Neural cell (in vitro differentiated cells): ENCODE results near the gene ATP11A. TPM values are rescaled to one million over a fixed set of nuclear protein-coding genes. Genes with fewer than 3 reads are reported as not detected.

Experiments used
- H2AFZ ChIP-seq: fragments of 200-600, 300-800 bp; sonication (generic), shearing (Covaris generic); 2 replicates; pipeline ENCODE4 v1.6.0; 2014; ENCODE audit warnings: low read depth, mild to moderate bottlenecking, antibody characterized with exemption, low read length, moderate library complexity
- H3F3A ChIP-seq: fragments of 200-600 bp; shearing (Covaris generic); 2 replicates; pipeline ENCODE4 v1.6.1; 2016; ENCODE audit warnings: mild to moderate bottlenecking, moderate library complexity, mixed read lengths, antibody characterized with exemption, low read length; ENCODE audit not compliant: insufficient read depth, poor library complexity, severe bottlenecking
- H3K27ac ChIP-seq: fragments of 200-600, 300-800 bp; sonication (generic), shearing (Covaris generic); 2 replicates; pipeline ENCODE4 v1.5.1; 2014; ENCODE audit warnings: mild to moderate bottlenecking, low read length, moderate library complexity
- H3K27me3 ChIP-seq: fragments of 300-800, 200-600 bp; sonication (generic), shearing (Covaris generic); 2 replicates; pipeline ENCODE4 v1.6.0; 2014; ENCODE audit warnings: mild to moderate bottlenecking, low read depth, low read length, moderate library complexity; ENCODE audit not compliant: insufficient read depth
- H3K36me3 ChIP-seq: fragments of 300-800, 200-600 bp; sonication (generic), shearing (Covaris generic); 2 replicates; pipeline ENCODE4 v1.5.1; 2014; ENCODE audit warnings: mild to moderate bottlenecking, antibody characterized with exemption, low read length, moderate library complexity; ENCODE audit not compliant: insufficient read depth
- H3K4me2 ChIP-seq: fragments of 300-800, 200-600 bp; sonication (generic), shearing (Covaris generic); 2 replicates; pipeline ENCODE4 v1.6.0; 2014; ENCODE audit warnings: mild to moderate bottlenecking, low read length
- H3K4me3 ChIP-seq: fragments of 300-800, 200-600 bp; sonication (generic), shearing (Covaris generic); 2 replicates; pipeline ENCODE4 v1.5.1; 2014; ENCODE audit warnings: mild to moderate bottlenecking, low read length, moderate library complexity
- H3K79me2 ChIP-seq: fragments of 200-600 bp; shearing (Covaris generic); replicated peaks from 2 replicates; pipeline ENCODE4 v1.6.0; 2014; ENCODE audit warnings: mild to moderate bottlenecking, low read length, moderate library complexity; ENCODE audit not compliant: insufficient read depth
- H3K9ac ChIP-seq: fragments of 300-800, 200-600 bp; sonication (generic), shearing (Covaris generic); 2 replicates; pipeline ENCODE4 v1.6.1; 2016; ENCODE audit warnings: mild to moderate bottlenecking, low read length, mixed read lengths
- H3K9me2 ChIP-seq: fragments of 200-600 bp; shearing (Covaris generic); 2 replicates; pipeline ENCODE4 v1.6.1; 2016; ENCODE audit warnings: mild to moderate bottlenecking, low read length, mixed read lengths; ENCODE audit not compliant: insufficient read depth
- H3K9me3 ChIP-seq: fragments of 200-600, 300-800 bp; sonication (generic), shearing (Covaris generic); 2 replicates; pipeline ENCODE4 v1.6.1; 2016; ENCODE audit warnings: mild to moderate bottlenecking, mixed run types, low read length, moderate library complexity, mixed read lengths
- H4K20me1 ChIP-seq: fragments of 200-600 bp; shearing (Covaris generic); 2 replicates; pipeline ENCODE4 v1.6.1; 2016; ENCODE audit warnings: mild to moderate bottlenecking, mixed run types; ENCODE audit not compliant: insufficient read depth
- EP300 ChIP-seq: fragments of 450-650 bp; conservative IDR thresholded peaks from 2 replicates; pipeline ENCODE4 v1.6.1; 2014; ENCODE audit warnings: antibody characterized with exemption, mild to moderate bottlenecking, moderate library complexity; ENCODE audit not compliant: poor library complexity, severe bottlenecking
- EZH2 ChIP-seq: fragments of 200-600, 300-800 bp; shearing (Covaris generic), sonication (generic); IDR thresholded peaks from 2 replicates; pipeline ENCODE4 v1.6.1; 2014; ENCODE audit warnings: antibody characterized with exemption, low read length, borderline replicate concordance, mild to moderate bottlenecking; ENCODE audit not compliant: insufficient read depth, poor library complexity, severe bottlenecking
- MXI1 ChIP-seq: fragments of 450-650 bp; conservative IDR thresholded peaks from 2 replicates; pipeline ENCODE4 v1.6.1; 2014; ENCODE audit warnings: antibody characterized with exemption, mild to moderate bottlenecking; ENCODE audit not compliant: poor library complexity, severe bottlenecking
- POLR2AphosphoS5 ChIP-seq: IDR thresholded peaks from 2 replicates; pipeline ENCODE4 v1.6.1; 2012
- RAD21 ChIP-seq: fragments of 450-650 bp; conservative IDR thresholded peaks from 2 replicates; pipeline ENCODE4 v1.6.1; 2014; ENCODE audit warnings: antibody characterized with exemption, mild to moderate bottlenecking, moderate library complexity
- SMC3 ChIP-seq: fragments of 450-650 bp; conservative IDR thresholded peaks from 2 replicates; pipeline ENCODE4 v1.6.1; 2014; ENCODE audit warnings: antibody characterized with exemption, mild to moderate bottlenecking, moderate library complexity; ENCODE audit not compliant: poor library complexity
- TAF1 ChIP-seq: IDR thresholded peaks from 2 replicates; pipeline ENCODE4 v1.6.1; 2012; ENCODE audit warnings: low read depth
- polyA plus RNA-seq: library from polyadenylated mRNA; depleted of rRNA; stranded (reverse); fragments of >200 nt; gene quantifications from 2 replicates; pipeline ENCODE4 v1.2.3, GENCODE V29; 2014
- TF ChIP-seq, protein P1 (sequence below): IDR thresholded peaks from 2 replicates; pipeline ENCODE4 v1.6.1; 2012; ENCODE audit warnings: borderline replicate concordance
- TF ChIP-seq, protein P2 (sequence below): fragments of 450-650 bp; IDR thresholded peaks from 2 replicates; pipeline ENCODE4 v1.5.1; 2014; ENCODE audit warnings: antibody characterized with exemption, mild to moderate bottlenecking, moderate library complexity; ENCODE audit not compliant: poor library complexity, severe bottlenecking

Gene ATP11A
- polyA plus RNA-seq, 1 donor from 2014 or later: 3.0 TPM

DNA sequence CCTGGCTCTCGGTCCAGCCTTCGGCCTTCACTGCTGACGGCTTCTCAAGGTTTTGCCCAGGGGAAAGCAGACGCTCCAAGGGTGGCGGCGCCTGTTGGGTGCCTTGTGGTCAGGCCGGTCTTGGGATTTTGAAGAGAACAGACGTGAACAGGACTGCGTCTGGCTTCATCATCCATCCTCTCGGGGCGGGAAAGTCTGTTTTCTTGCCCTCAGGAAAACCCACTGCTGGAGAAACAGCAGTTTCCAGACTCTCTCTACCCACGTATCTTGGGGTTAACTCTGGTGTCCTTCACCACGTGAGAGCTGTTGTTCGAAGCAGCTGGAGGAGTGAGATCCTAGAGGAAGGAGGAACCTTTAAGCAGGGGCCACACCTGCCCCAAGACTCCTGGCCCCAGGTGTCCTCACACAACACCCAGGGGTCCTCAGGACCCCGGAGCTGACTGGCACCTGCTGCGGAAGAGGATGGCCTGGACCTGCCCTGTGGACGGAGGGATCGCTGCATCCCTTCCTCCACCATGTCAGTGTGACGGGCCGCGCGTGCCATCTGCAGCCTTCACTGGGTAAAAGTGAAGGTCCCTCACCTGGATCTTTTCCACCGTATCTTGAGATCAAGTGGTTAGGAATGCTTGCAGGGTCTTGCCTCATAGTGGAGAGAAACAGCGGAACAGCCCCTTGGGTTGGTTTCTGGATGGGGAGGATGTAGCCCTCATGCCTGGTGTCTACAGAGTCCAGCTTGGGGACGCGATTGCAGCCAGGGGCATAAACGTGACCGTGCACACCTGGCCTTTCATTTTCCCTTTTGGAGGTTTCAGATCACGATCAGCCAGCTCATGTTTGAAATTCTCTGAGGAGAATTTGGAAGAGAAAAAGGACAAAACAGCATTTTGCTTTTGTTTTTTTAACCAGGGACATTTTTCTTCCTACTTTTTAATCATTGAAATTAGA lies 209.7 kb downstream of the ATP11A start:
- no peak overlapping the region for H3K27ac ChIP-seq
- H3K4me2 ChIP-seq: no peak overlapping the region
- H3K36me3 ChIP-seq: no peaks in the 10 kb centered on the region
- no peaks in the 10 kb centered on the region for H3F3A ChIP-seq
- H4K20me1 ChIP-seq: no peaks in the 10 kb centered on the region
- no peak for TF ChIP-seq TAF1
- TF ChIP-seq, protein P1, sequence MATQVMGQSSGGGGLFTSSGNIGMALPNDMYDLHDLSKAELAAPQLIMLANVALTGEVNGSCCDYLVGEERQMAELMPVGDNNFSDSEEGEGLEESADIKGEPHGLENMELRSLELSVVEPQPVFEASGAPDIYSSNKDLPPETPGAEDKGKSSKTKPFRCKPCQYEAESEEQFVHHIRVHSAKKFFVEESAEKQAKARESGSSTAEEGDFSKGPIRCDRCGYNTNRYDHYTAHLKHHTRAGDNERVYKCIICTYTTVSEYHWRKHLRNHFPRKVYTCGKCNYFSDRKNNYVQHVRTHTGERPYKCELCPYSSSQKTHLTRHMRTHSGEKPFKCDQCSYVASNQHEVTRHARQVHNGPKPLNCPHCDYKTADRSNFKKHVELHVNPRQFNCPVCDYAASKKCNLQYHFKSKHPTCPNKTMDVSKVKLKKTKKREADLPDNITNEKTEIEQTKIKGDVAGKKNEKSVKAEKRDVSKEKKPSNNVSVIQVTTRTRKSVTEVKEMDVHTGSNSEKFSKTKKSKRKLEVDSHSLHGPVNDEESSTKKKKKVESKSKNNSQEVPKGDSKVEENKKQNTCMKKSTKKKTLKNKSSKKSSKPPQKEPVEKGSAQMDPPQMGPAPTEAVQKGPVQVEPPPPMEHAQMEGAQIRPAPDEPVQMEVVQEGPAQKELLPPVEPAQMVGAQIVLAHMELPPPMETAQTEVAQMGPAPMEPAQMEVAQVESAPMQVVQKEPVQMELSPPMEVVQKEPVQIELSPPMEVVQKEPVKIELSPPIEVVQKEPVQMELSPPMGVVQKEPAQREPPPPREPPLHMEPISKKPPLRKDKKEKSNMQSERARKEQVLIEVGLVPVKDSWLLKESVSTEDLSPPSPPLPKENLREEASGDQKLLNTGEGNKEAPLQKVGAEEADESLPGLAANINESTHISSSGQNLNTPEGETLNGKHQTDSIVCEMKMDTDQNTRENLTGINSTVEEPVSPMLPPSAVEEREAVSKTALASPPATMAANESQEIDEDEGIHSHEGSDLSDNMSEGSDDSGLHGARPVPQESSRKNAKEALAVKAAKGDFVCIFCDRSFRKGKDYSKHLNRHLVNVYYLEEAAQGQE: no peak
- TF ChIP-seq, protein P2, sequence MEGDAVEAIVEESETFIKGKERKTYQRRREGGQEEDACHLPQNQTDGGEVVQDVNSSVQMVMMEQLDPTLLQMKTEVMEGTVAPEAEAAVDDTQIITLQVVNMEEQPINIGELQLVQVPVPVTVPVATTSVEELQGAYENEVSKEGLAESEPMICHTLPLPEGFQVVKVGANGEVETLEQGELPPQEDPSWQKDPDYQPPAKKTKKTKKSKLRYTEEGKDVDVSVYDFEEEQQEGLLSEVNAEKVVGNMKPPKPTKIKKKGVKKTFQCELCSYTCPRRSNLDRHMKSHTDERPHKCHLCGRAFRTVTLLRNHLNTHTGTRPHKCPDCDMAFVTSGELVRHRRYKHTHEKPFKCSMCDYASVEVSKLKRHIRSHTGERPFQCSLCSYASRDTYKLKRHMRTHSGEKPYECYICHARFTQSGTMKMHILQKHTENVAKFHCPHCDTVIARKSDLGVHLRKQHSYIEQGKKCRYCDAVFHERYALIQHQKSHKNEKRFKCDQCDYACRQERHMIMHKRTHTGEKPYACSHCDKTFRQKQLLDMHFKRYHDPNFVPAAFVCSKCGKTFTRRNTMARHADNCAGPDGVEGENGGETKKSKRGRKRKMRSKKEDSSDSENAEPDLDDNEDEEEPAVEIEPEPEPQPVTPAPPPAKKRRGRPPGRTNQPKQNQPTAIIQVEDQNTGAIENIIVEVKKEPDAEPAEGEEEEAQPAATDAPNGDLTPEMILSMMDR: no peak
- TF ChIP-seq MXI1: no peak
- no peak for TF ChIP-seq EZH2
- TF ChIP-seq POLR2AphosphoS5: no peak
- TF ChIP-seq SMC3: no peak
- TF ChIP-seq RAD21: no peak
- TF ChIP-seq EP300: no peak
- no peaks in the 10 kb centered on the region for H3K9me3 ChIP-seq
- H2AFZ ChIP-seq: no peak overlapping the region
- no peaks in the 10 kb centered on the region for H3K79me2 ChIP-seq
- no peaks in the 10 kb centered on the region for H3K9me2 ChIP-seq
- no peaks in the 10 kb centered on the region for H3K27me3 ChIP-seq
- no peak overlapping the region for H3K9ac ChIP-seq
- H3K4me3 ChIP-seq: no peak overlapping the region

DNA sequence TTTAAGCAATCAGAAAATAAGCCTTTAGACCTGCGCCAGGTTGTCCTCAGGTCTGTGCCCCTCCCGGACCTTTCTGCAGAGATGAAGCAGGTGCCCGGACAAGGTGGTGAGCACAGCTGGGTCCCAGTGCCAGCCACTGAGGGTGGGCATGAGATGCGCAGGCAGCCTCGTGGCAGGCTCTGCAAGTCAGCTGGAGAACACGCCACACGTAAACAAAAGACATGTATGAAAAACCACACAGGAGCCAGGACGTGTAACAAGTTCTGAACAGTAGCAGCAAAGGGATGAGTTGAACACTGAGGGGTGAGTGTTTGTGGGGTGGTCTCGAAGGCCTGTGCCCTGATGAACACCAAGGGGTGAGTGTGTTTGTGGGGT lies 210.4 kb downstream of the ATP11A start:
- H3K9me3 ChIP-seq: no peaks in the 10 kb centered on the region
- no peaks in the 10 kb centered on the region for H3K27me3 ChIP-seq
- no peak overlapping the region for H3K9ac ChIP-seq
- no peak for TF ChIP-seq MXI1
- TF ChIP-seq, protein P1: no peak
- no peak for TF ChIP-seq POLR2AphosphoS5
- TF ChIP-seq EZH2: no peak
- TF ChIP-seq, protein P2: no peak
- no peak for TF ChIP-seq TAF1
- TF ChIP-seq RAD21: no peak
- no peak for TF ChIP-seq EP300
- no peak for TF ChIP-seq SMC3
- no peaks in the 10 kb centered on the region for H3K9me2 ChIP-seq
- no peaks in the 10 kb centered on the region for H3K79me2 ChIP-seq
- H3K36me3 ChIP-seq: no peaks in the 10 kb centered on the region
- no peaks in the 10 kb centered on the region for H3F3A ChIP-seq
- no peak overlapping the region for H2AFZ ChIP-seq
- H3K4me3 ChIP-seq: no peak overlapping the region
- no peaks in the 10 kb centered on the region for H4K20me1 ChIP-seq
- H3K27ac ChIP-seq: no peak overlapping the region
- H3K4me2 ChIP-seq: no peak overlapping the region
